Measurements from ENCODE around the gene SLC12A8. TPM values are rescaled to one million over a fixed set of nuclear protein-coding genes. Genes with fewer than 3 reads are reported as not detected.

The SLC12A8 gene
- total and polyA plus RNA-seq, 9 of the 15 experiments (the other 6 are each of a cell fraction or from before 2014, with no cell fraction given): 0.04 to 0.33 (median 0.09) TPM; not detected in 4

- TF ChIP-seq FOXJ3 (CRISPR knock-in tag; IDR thresholded peaks at IDR 0.05) (no peak), ATF4 (CRISPR knock-in tag; IDR thresholded peaks at IDR 0.05) (peak; percentile 76), HDAC6 (IDR thresholded peaks at IDR 0.05; ENCODE audit: low read depth, low read length) (no peak), ZFP91 (CRISPR knock-in tag; IDR thresholded peaks at IDR 0.05) (no peak), E2F5 (CRISPR knock-in tag; IDR thresholded peaks at IDR 0.05) (no peak), HES1 (IDR thresholded peaks at IDR 0.05; ENCODE audit: low read depth) (no peak), THRA (IDR thresholded peaks at IDR 0.05) (no peak), KLF1 (tag; IDR thresholded peaks at IDR 0.05) (no peak), MLX (CRISPR knock-in tag; conservative IDR thresholded peaks at IDR 0.05) (no peak), BRF2 (IDR thresholded peaks at IDR 0.05; ENCODE audit: borderline replicate concordance, insufficient read depth, insufficient read length) (no peak), ZKSCAN3 (CRISPR knock-in tag; IDR thresholded peaks at IDR 0.05) (no peak), JUND (IDR thresholded peaks at IDR 0.05; ENCODE audit: borderline replicate concordance, low read depth, low read length) (peak; percentile 76; the same call in 1 of the 2 replicates), JUND (tag; IDR thresholded peaks at IDR 0.05; ENCODE audit: borderline replicate concordance, low read depth, low read length) (peak; percentile 58; the same call in 1 of the 3 replicates), KLF6 (CRISPR knock-in tag; IDR thresholded peaks at IDR 0.05; ENCODE audit: borderline replicate concordance) (no peak), ZNF639 (CRISPR knock-in tag; conservative IDR thresholded peaks at IDR 0.05 in 1 of 2, IDR thresholded peaks at IDR 0.05 in 1 of 2) (no peak), ZNF507 (tag; conservative IDR thresholded peaks at IDR 0.05) (no peak), YBX1 (IDR thresholded peaks at IDR 0.05) (no peak), TSC22D4 (tag; IDR thresholded peaks at IDR 0.05) (no peak)
Measured at GRCh38 chr3:125154800-125155269, 57.7 kb downstream of the SLC12A8 start (continued).
